Epithelial cell of prostate (primary cell): Measurements from ENCODE around the gene RNF187.
"Not testable (repeated sequence)": the region's sequence is repeated elsewhere in the genome, so short reads cannot be mapped to it uniquely, and the experiment has no call there.

Source experiments
- DNase-seq: peaks from one replicate; pipeline ENCODE4 v3.0.0-alpha.2; 2011; ENCODE audit warnings: low read depth, low spot score
- H3K27ac ChIP-seq: fragments of 450-650 bp; 2 replicates; pipeline ENCODE4 v1.5.1; 2017; ENCODE audit warnings: mild to moderate bottlenecking

RNF187 gene

DNA sequence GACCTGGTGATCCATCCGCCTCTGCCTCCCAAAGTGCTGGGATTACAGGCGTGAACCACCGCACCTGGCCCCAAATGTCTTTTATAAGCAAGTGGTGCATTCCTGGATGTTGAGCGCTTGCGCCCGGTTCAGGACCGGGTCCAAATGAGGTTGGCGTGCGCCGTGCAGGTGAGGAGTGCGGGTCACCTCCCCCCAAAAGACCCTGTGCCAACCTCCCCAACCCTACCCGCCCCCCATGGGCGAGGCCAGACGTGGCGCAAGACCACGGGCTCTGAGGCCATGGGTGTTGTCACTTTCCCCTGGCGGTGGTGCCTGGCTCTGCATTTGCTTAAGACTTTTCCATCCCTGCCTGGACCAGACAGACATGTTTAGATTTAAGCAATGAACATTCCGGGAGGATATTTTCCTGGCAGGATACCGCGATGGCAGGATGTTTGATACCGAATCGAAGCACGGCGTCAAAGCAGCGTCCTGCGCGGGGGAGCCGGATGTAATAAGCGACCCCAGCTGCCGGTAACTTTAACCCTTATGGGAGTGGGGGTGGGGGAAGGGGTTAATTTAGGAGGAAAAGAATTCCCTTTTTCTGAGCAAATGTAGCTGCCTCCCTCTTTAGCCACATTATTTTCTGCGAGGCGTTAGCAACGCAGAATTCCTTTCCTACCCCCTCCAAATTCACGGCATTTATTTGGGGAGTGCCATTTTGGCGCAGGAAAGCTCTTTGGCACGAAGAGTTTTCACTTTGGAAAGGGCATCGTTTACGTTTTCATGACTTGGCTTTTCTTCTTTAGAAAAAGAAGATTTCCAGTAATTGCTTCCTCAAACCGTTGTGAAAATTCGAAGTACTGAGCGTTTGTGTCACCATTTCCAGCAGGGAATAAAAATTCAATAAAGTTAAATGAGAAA lies 27.8 kb upstream of the RNF187 start:
- H3K27ac ChIP-seq, result peak overlapping the region; percentile 71
- DNase-seq, result peak; percentile 26

DNA sequence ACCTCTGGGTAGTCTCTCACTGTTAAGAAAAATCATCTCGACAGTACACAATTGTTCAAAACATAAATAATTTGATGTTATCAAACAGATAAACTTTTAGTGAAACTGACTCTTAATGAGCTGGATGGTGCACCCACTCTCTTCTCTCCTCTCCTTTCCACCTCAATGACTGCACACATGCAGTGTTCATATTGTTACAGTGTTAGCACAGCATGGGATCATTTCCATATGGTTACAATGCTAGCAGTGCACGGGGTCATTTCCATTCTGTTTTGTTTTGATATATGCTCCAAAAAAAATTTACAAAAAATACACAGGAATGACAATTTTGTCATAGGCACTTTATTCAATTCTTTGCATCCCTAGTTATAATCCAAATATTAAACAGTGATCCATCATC lies 26.4 kb upstream of the RNF187 start:
- no peak for DNase-seq
- H3K27ac ChIP-seq, result no peak overlapping the region

DNA sequence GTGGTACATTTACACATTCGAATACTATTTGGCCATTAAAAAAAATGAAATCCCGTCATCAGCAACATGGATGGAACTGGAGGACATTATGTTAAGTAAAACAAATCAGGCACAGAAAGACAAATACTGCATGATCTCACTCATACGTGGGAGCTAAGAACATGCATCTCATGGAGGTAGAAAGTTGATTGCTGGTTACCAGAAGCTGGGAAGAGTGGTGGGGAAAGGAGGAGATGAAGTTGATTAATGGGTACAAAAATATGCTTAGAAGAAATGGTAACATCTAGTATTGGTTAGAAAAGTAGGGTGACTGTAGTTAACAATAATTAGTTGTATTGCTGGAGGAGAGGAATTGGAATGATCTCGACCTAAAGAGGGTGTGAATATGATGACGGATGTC lies 24.6 kb upstream of the RNF187 start:
- H3K27ac ChIP-seq, result no peak overlapping the region
- no peak for DNase-seq

GRCh38 chr1:228463009-228463558 lies 24.1 kb upstream of the RNF187 start:
- DNase-seq, result no peak
- no peak overlapping the region for H3K27ac ChIP-seq

DNA sequence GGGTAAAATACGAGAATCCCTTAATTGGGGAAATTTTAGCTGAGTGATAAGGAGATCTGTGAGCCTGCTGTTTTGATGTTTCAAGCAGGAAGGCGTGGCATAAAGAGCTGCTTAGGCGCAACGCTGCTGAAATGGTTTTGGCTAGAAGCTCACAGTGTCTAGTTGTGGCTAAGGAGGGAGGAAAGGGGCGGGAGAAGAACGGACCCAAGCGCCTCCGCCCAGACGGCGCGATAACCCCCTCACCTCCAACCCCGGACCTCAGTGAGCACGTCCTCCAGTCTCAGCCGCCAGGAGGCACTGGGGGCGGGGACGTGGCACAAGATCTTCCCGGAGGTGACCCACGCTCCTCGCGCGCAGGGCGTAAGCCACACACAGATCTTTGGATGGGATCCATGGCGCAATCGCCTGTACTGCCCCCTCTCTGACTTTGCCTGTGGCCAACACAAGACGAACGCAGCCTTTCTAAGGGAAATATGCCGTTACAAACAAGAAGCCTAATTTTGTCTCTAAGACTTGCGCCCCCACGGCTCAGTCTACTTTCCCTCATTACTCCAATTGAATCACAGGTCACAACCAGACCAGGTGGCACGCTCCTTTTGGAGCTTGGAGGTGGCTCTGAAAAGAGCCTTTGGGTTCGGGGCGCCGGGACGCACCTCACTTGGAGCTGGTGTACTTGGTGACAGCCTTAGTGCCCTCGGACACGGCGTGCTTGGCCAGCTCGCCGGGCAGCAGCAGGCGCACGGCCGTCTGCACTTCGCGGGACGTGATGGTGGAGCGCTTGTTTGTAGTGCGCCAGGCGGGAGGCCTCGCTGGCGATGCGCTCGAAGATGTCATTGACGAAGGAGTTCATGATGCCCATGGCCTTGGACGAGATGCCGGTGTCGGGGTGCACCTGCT lies 23.4 kb upstream of the RNF187 start:
- DNase-seq, result no peak
- no peak overlapping the region for H3K27ac ChIP-seq

GRCh38 chr1:228464487-228464983 lies 22.6 kb upstream of the RNF187 start:
- no peak overlapping the region for H3K27ac ChIP-seq
- DNase-seq, result no peak

DNA sequence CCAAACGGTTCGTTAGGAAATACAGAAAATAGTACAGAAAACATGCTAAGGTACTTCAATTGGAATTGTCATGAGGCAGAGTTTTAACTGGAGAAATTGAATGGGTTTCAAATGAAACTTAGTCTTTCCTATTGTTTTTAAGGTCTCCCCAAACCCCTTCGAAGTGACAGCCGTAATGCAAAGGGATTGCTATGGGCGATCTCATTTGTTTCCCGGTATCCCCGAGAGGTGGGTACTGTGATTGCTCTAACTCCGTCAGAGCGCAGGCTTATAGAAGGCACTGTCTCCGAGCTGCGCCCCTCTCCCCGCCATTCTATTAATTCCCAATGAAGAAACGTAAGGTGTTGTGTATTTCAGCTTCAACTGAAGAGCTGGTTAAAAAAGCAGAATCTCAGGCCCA lies 22.0 kb upstream of the RNF187 start:
- DNase-seq, result no peak
- H3K27ac ChIP-seq, result no peak overlapping the region

- no peak overlapping the region for H3K27ac ChIP-seq
- DNase-seq, result no peak
These were observed 21.5 kb upstream of the RNF187 start for GRCh38 chr1:228465571-228466146.

- H3K27ac ChIP-seq, DNase-seq: not testable (repeated sequence)
These were observed 19.0 kb upstream of the RNF187 start for GRCh38 chr1:228468188-228468587.

DNA sequence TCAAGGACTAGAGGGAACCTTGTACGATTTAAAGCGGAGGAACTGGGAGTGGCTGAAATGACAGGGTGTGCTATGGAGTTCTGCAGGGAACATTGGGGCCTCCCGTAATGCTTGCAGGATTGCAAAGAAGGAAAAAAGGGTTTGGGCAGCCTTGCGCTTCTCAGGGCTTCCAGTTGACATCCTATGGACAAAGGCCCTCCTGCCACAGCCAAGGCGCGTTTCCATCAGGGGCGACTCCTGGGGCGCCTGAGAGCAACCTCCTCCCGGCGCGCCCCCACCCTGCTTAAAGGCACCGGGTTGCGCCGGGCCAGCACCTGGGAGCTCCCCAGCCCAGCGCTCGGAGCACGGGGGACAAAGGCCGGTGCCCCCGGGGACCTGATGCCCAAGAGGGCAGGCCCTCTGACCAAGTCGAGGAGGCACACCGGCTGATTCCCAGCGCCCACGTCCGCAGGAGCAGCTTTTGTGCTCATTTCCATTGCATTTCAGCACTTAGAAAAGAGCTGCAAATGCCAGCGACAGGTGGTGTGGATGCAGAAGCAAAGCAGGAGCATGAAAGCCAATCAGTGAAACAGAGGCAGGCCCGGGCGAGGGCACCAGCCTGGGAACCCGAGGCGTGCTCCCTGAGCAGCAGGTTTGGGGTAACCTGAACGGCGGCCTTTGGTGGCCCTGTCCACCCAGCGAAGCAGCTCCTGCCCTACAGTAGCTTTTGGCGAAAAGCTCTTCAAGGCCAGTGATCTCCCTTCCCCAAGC lies 17.6 kb upstream of the RNF187 start:
- no peak for DNase-seq
- H3K27ac ChIP-seq, result no peak overlapping the region

DNA sequence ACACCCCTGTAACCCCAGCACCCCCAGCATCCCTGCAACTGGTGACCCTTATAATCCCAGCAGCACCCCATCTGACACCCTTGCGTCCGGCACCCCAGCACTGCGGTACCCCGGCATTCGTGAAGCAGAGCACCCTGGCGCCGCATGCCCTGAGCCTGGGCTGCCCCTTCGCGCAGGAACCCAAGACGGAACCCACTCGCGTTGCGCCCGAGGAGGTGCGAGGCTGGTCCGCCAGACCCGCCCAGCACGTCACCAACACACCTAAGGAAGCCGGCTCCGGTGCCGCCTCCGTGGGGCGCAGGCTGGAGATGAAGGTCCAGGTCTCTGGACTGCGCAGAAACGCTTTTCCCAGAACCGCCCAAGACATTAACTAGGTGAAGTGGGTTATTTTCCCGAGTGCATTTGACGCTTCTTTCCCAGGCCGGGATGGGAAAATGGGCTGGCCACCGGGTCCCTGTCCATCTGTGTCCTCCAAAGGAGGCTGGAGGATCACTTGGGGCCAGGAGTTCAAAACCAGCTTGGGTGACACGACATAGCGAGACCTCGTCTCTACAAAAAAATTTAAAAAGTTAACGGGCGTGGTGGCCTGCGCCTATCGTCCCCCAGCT lies 15.9 kb upstream of the RNF187 start:
- no peak overlapping the region for H3K27ac ChIP-seq
- no peak for DNase-seq

GRCh38 chr1:228471762-228472398 lies 15.3 kb upstream of the RNF187 start:
- no peak for DNase-seq
- no peak overlapping the region for H3K27ac ChIP-seq

DNA sequence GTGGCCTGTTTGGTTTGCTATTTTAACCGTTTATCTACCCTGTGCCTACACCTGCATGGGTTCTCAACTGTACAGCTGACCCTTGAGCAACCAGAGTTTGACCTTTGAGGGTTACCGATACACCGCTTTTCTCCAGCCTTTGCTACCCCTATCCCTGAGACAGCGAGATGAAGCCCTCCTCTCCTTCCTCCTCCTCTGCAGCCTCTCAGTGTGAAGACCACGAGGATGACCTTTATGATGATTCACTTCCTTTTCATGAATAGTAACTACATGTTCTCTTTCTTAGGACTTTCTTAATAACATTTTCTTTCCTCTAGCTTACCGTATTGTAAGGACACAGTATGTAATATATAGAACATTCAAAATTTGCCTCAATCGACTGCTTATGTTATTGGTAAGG lies 14.5 kb upstream of the RNF187 start:
- DNase-seq, result no peak
- no peak overlapping the region for H3K27ac ChIP-seq

GRCh38 chr1:228474507-228474906 lies 12.7 kb upstream of the RNF187 start:
- no peak for DNase-seq
- H3K27ac ChIP-seq, result no peak overlapping the region

GRCh38 chr1:228475812-228476211 lies 11.4 kb upstream of the RNF187 start:
- no peak for DNase-seq
- no peak overlapping the region for H3K27ac ChIP-seq

- DNase-seq, result no peak
- no peak overlapping the region for H3K27ac ChIP-seq
These were observed 9.9 kb upstream of the RNF187 start for GRCh38 chr1:228477263-228477662.

DNA sequence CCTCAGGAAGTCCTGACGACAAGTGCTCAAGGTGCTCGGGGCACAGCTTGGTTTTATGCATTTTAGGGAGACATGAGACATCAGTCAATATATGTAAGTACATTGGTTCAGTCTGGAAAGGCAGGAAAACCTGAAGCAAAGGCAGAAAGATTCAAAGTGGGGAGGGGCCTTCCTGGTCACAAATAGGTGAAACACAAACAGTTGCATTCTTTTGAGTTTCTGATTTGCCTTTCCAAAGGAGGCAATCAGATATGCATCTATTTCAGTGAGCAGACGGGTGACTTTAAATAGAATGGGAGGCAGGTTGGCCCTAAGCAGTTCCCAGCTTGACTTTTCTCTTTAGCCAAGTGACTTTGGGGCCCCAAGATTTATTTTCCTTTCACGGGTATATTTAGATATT lies 8.9 kb upstream of the RNF187 start:
- no peak for DNase-seq
- H3K27ac ChIP-seq, result no peak overlapping the region

DNA sequence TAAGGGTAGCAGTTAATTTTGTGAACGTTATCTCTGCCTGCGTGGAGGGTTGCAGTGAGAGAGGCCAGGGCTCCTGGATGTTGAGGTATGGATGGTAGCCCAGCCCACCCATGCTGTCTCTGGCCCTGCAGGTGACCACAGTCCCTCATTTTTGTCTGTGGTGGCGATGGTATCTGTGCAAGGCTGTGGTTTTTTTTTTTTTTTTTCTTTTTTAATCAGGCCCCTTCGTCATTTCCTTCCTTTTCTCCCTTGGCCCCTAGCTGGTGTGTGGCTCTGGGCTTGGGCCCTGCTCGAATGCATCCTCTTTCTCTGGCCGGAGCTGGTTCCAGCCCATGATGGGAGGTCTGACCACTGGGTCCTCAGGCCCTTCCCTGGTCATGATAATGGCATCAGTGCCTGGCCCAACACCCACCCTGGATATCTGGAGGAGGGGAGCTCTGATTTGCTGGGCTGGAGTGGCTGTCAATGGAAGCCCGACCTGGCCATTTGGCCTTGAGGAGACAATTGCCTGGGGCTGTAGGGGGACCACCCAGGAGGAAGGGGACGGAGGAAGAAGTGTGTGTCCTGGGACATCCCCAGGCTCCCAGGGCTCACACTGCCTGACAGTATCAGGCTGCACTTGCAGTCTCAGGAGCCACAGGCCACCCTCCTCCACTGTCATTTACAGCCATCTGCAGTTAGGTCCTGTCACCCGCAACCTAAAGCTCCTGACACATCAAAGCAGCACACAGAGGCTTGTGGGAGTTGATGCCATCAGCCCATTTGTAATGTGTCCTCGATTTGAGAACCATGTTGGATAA lies 8.1 kb upstream of the RNF187 start:
- no peak overlapping the region for H3K27ac ChIP-seq
- no peak for DNase-seq
